ENCODE data around the gene PCDH17.

The PCDH17 gene

GRCh38 chr13:57635541-57636085 lies 4.1 kb downstream of the PCDH17 start:
- H3K4me3 ChIP-seq (ENCODE audit: low read depth in 1 of 2, low read length in 2 of 2): no peak overlapping the region
- H3K36me3 ChIP-seq (ENCODE audit: control insufficient read depth in 1 of 2, insufficient read depth in 2 of 2, low read length in 2 of 2): no peaks in the 10 kb centered on the region
- H3K9ac ChIP-seq (ENCODE audit: low read depth in 1 of 2, low read length in 2 of 2): no peak overlapping the region
- peaks cover 0 to 20% of the 10 kb centered on the region in 2 donors for H3K9me3 ChIP-seq (ENCODE audit: control insufficient read depth in 1 of 2, low read length in 2 of 2)
- peaks cover 10 to 39% of the 10 kb centered on the region in 2 donors for H3K27me3 ChIP-seq (ENCODE audit: control insufficient read depth in 1 of 2, insufficient read depth in 2 of 2, low read length in 2 of 2)
- peaks cover 0 to 4% of the 10 kb centered on the region in 2 donors for H3K4me1 ChIP-seq (ENCODE audit: control insufficient read depth in 1 of 2, insufficient read depth in 2 of 2, low read length in 2 of 2)
- no peak overlapping the region for H3K27ac ChIP-seq (ENCODE audit: low read depth, low read length)

- H3K9me3 ChIP-seq (ENCODE audit: control insufficient read depth in 1 of 2, low read length in 2 of 2): peaks cover 0 to 20% of the 10 kb centered on the region in 2 donors
- no peak overlapping the region for H3K27ac ChIP-seq (ENCODE audit: low read depth, low read length)
- no peaks in the 10 kb centered on the region for H3K4me1 ChIP-seq (ENCODE audit: control insufficient read depth in 1 of 2, insufficient read depth in 2 of 2, low read length in 2 of 2)
- no peaks in the 10 kb centered on the region for H3K36me3 ChIP-seq (ENCODE audit: control insufficient read depth in 1 of 2, insufficient read depth in 2 of 2, low read length in 2 of 2)
- peaks cover 2 to 27% of the 10 kb centered on the region in 2 donors for H3K27me3 ChIP-seq (ENCODE audit: control insufficient read depth in 1 of 2, insufficient read depth in 2 of 2, low read length in 2 of 2)
- H3K4me3 ChIP-seq (ENCODE audit: low read depth in 1 of 2, low read length in 2 of 2): no peak overlapping the region
- H3K9ac ChIP-seq (ENCODE audit: low read depth in 1 of 2, low read length in 2 of 2): no peak overlapping the region
Measured at GRCh38 chr13:57636816-57637215, 5.3 kb downstream of the PCDH17 start.

- Histone ChIP-seq H3K4me1 (ENCODE audit: control insufficient read depth in 1 of 2, insufficient read depth in 2 of 2, low read length in 2 of 2) (no peaks in the 10 kb centered on the region), H3K36me3 (ENCODE audit: control insufficient read depth in 1 of 2, insufficient read depth in 2 of 2, low read length in 2 of 2) (no peaks in the 10 kb centered on the region), H3K27me3 (ENCODE audit: control insufficient read depth in 1 of 2, insufficient read depth in 2 of 2, low read length in 2 of 2) (peaks cover 2 to 20% of the 10 kb centered on the region in 2 donors), H3K4me3 (ENCODE audit: low read depth in 1 of 2, low read length in 2 of 2) (no peak overlapping the region), H3K27ac (ENCODE audit: low read depth, low read length) (no peak overlapping the region), H3K9ac (ENCODE audit: low read depth in 1 of 2, low read length in 2 of 2) (no peak overlapping the region), H3K9me3 (ENCODE audit: control insufficient read depth in 1 of 2, low read length in 2 of 2) (peaks cover 0 to 17% of the 10 kb centered on the region in 2 donors)
Measured at GRCh38 chr13:57637515-57637914, 6.0 kb downstream of the PCDH17 start.

- Histone ChIP-seq H3K4me1 (ENCODE audit: control insufficient read depth in 1 of 2, insufficient read depth in 2 of 2, low read length in 2 of 2) (no peaks in the 10 kb centered on the region), H3K27me3 (ENCODE audit: control insufficient read depth in 1 of 2, insufficient read depth in 2 of 2, low read length in 2 of 2) (peaks cover 2 to 12% of the 10 kb centered on the region in 2 donors), H3K4me3 (ENCODE audit: low read depth in 1 of 2, low read length in 2 of 2) (no peak overlapping the region), H3K9me3 (ENCODE audit: control insufficient read depth in 1 of 2, low read length in 2 of 2) (peaks cover 0 to 10% of the 10 kb centered on the region in 2 donors), H3K27ac (ENCODE audit: low read depth, low read length) (no peak overlapping the region), H3K36me3 (ENCODE audit: control insufficient read depth in 1 of 2, insufficient read depth in 2 of 2, low read length in 2 of 2) (no peaks in the 10 kb centered on the region), H3K9ac (ENCODE audit: low read depth in 1 of 2, low read length in 2 of 2) (no peak overlapping the region)
Measured at GRCh38 chr13:57638186-57638890, 6.8 kb downstream of the PCDH17 start.

- no peaks in the 10 kb centered on the region for H3K4me1 ChIP-seq (ENCODE audit: control insufficient read depth in 1 of 2, insufficient read depth in 2 of 2, low read length in 2 of 2)
- no peak overlapping the region for H3K9ac ChIP-seq (ENCODE audit: low read depth in 1 of 2, low read length in 2 of 2)
- no peaks in the 10 kb centered on the region for H3K27me3 ChIP-seq (ENCODE audit: control insufficient read depth in 1 of 2, insufficient read depth in 2 of 2, low read length in 2 of 2)
- no peak overlapping the region for H3K4me3 ChIP-seq (ENCODE audit: low read depth in 1 of 2, low read length in 2 of 2)
- no peaks in the 10 kb centered on the region for H3K36me3 ChIP-seq (ENCODE audit: control insufficient read depth in 1 of 2, insufficient read depth in 2 of 2, low read length in 2 of 2)
- H3K9me3 ChIP-seq (ENCODE audit: control insufficient read depth in 1 of 2, low read length in 2 of 2): no peaks in the 10 kb centered on the region
- H3K27ac ChIP-seq (ENCODE audit: low read depth, low read length): no peak overlapping the region
Measured at GRCh38 chr13:57640607-57641006, 9.1 kb downstream of the PCDH17 start.

GRCh38 chr13:57641051-57641450 lies 9.5 kb downstream of the PCDH17 start:
- Histone ChIP-seq H3K4me3 (ENCODE audit: low read depth in 1 of 2, low read length in 2 of 2) (no peak overlapping the region), H3K9ac (ENCODE audit: low read depth in 1 of 2, low read length in 2 of 2) (no peak overlapping the region), H3K36me3 (ENCODE audit: control insufficient read depth in 1 of 2, insufficient read depth in 2 of 2, low read length in 2 of 2) (no peaks in the 10 kb centered on the region), H3K27me3 (ENCODE audit: control insufficient read depth in 1 of 2, insufficient read depth in 2 of 2, low read length in 2 of 2) (no peaks in the 10 kb centered on the region), H3K4me1 (ENCODE audit: control insufficient read depth in 1 of 2, insufficient read depth in 2 of 2, low read length in 2 of 2) (no peaks in the 10 kb centered on the region), H3K9me3 (ENCODE audit: control insufficient read depth in 1 of 2, low read length in 2 of 2) (no peaks in the 10 kb centered on the region), H3K27ac (ENCODE audit: low read depth, low read length) (no peak overlapping the region)

GRCh38 chr13:57644106-57644505 lies 12.6 kb downstream of the PCDH17 start:
- H3K9me3 ChIP-seq (ENCODE audit: control insufficient read depth in 1 of 2, low read length in 2 of 2): no peaks in the 10 kb centered on the region
- no peaks in the 10 kb centered on the region for H3K4me1 ChIP-seq (ENCODE audit: control insufficient read depth in 1 of 2, insufficient read depth in 2 of 2, low read length in 2 of 2)
- H3K9ac ChIP-seq (ENCODE audit: low read depth in 1 of 2, low read length in 2 of 2): no peak overlapping the region
- H3K27ac ChIP-seq (ENCODE audit: low read depth, low read length): no peak overlapping the region
- H3K36me3 ChIP-seq (ENCODE audit: control insufficient read depth in 1 of 2, insufficient read depth in 2 of 2, low read length in 2 of 2): no peaks in the 10 kb centered on the region
- H3K27me3 ChIP-seq (ENCODE audit: control insufficient read depth in 1 of 2, insufficient read depth in 2 of 2, low read length in 2 of 2): no peaks in the 10 kb centered on the region
- H3K4me3 ChIP-seq (ENCODE audit: low read depth in 1 of 2, low read length in 2 of 2): no peak overlapping the region

- Histone ChIP-seq H3K4me3 (ENCODE audit: low read depth in 1 of 2, low read length in 2 of 2) (no peak overlapping the region), H3K27ac (ENCODE audit: low read depth, low read length) (no peak overlapping the region), H3K4me1 (ENCODE audit: control insufficient read depth in 1 of 2, insufficient read depth in 2 of 2, low read length in 2 of 2) (no peaks in the 10 kb centered on the region), H3K36me3 (ENCODE audit: control insufficient read depth in 1 of 2, insufficient read depth in 2 of 2, low read length in 2 of 2) (no peaks in the 10 kb centered on the region), H3K27me3 (ENCODE audit: control insufficient read depth in 1 of 2, insufficient read depth in 2 of 2, low read length in 2 of 2) (no peaks in the 10 kb centered on the region), H3K9ac (ENCODE audit: low read depth in 1 of 2, low read length in 2 of 2) (no peak overlapping the region), H3K9me3 (ENCODE audit: control insufficient read depth in 1 of 2, low read length in 2 of 2) (no peaks in the 10 kb centered on the region)
Measured at GRCh38 chr13:57653229-57653989, 21.9 kb downstream of the PCDH17 start.

- Histone ChIP-seq H3K27ac (ENCODE audit: low read depth, low read length) (no peak overlapping the region), H3K4me1 (ENCODE audit: control insufficient read depth in 1 of 2, insufficient read depth in 2 of 2, low read length in 2 of 2) (no peaks in the 10 kb centered on the region), H3K36me3 (ENCODE audit: control insufficient read depth in 1 of 2, insufficient read depth in 2 of 2, low read length in 2 of 2) (no peaks in the 10 kb centered on the region), H3K27me3 (ENCODE audit: control insufficient read depth in 1 of 2, insufficient read depth in 2 of 2, low read length in 2 of 2) (no peaks in the 10 kb centered on the region), H3K4me3 (ENCODE audit: low read depth in 1 of 2, low read length in 2 of 2) (no peak overlapping the region), H3K9ac (ENCODE audit: low read depth in 1 of 2, low read length in 2 of 2) (no peak overlapping the region), H3K9me3 (ENCODE audit: control insufficient read depth in 1 of 2, low read length in 2 of 2) (no peaks in the 10 kb centered on the region)
Measured at GRCh38 chr13:57665481-57665880, 33.9 kb downstream of the PCDH17 start.
